ACHN (cell line): ENCODE data around the gene MEF2A.

Experiments used
- DNase-seq: peaks from one replicate; pipeline ENCODE4 v3.0.0-alpha.2; 2015
- in situ Hi-C: cut with HindIII; loops from 2 replicates; pipeline ENCODE4 v1.10.0; 2017; ENCODE audit warnings: low sequenced_read_pairs, low pct_ligation_motif_present, low pct_unique_long_range_greater_than_20kb

The MEF2A gene

DNA sequence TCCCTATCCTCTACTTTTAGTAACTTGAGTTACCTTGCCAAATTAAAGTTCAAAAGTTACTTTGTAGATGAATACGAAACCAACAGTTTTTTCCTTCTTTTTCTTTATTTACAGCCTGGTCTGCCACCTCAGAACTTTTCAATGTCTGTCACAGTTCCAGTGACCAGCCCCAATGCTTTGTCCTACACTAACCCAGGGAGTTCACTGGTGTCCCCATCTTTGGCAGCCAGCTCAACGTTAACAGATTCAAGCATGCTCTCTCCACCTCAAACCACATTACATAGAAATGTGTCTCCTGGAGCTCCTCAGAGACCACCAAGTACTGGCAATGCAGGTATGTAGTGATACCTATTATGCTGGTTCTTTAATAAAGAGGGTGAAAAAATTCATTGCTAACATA lies 108.5 kb downstream of the MEF2A start:
- no peak for DNase-seq
- in situ Hi-C loops, result no loop called here

DNA sequence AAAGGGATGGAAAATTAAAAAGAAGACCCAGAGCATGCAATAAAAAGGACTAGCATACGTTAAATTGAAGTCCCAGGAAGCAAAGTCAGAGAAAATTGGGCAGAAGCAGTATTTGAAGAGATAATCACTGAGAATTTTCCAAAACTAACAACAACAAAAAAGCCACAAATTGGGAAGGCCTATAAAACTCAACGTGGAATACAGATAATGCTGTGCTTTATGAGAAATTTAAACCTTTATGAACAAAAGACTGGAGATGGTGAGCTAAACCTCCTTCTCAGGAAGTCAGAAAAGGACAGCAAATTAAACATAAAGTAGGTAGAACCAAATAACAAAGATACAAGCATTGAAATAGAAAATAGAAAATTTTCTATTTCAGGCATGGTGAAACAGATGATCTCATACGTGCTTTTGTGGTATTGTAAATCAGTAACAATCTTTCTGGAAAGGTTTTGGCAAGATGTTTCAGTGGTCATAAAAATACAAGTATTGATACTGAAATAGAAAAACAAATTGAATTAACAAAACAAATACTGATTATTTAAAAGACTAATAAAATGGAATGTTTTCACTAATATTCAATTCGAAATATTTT lies 111.9 kb downstream of the MEF2A start:
- DNase-seq, result peak; percentile 46
- in situ Hi-C loops, result no loop called here

DNA sequence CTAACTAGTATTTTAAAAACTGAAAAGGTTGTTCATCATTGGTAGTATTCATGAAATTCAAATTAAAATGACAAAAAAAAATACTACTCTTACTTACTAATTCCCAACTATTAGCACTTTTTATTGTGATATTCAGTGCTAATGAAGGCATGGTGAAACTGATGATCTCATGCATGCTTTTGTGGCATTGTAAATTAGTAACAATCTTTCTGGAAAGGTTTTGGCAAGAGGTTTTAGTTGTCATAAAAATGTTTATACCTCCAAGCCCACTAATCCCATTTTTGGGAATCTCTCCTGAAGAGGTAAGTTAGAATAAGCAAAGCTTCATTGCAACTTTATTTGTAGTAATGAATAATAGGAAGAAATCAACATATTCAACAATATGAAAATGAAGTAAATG lies 114.5 kb downstream of the MEF2A start:
- no peak for DNase-seq
- in situ Hi-C loops, result no loop called here

DNA sequence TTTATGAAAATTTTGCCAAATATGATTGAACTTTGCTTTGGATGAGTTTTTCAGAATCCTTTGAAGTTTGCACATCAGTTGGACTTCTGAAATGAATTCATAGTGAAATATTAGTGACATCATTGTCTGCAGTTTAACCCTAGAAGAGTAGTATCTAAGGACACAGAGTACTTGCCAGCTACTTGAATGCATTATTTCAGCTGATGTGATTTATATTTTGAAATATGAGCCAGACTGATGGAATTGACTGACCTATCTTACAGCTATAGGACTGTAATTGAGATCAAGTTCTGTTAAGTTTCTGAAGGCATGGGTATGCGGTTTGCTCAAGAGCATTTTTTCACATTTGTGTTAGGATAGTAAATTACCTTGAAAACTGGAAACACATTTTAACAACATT lies 116.2 kb downstream of the MEF2A start:
- in situ Hi-C loops, result no loop called here
- no peak for DNase-seq

DNA sequence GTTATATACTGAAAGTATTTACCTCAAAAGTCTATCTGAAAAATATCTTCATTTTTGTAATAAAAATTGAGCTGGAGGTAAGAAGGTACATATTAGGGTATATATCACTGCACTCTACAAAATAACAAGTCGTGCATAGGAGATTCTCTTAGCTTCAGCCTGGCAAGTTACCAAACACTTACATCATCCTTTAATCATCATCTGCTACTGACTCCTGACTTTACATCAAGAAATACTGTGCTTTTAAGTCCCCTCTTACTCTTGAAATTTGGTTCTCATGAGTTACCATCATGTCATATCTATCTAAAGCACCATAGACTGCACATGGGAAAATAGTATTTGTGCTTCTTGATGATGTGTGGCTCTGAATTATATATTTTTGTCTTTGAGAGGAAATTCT lies 116.7 kb downstream of the MEF2A start:
- peak; percentile 64 for DNase-seq
- in situ Hi-C loops, result no loop called here

DNA sequence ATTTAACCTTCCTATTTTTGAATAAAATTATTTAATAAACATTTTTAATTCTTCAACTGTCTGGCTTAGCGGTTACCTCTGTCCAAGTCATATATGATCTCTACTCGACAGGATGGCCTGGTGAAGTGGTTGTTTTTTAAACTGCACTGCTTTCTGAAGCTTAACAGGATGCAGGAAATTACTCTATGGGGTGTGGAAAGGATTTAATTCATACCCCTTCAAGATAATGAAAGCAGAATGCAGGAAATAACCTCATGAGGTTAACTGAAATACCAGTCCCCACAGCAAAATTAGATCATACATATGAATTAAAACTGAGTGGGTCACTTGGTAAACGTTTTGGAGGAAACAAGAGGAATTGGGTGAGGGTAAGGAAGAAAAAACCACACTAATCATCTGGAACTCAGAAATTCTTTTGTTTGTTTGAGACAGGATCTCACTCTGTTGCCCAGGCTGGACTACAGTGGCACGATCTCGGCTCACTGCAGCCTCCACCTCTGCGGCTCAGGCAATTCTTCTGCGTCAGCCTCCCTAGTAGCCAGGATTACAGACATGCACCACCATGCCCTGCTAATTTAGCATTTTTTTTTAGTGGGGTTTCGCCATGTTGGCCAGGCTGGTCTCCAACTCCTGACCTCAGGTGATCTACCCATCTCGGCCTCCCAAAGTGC lies 117.4 kb downstream of the MEF2A start:
- DNase-seq, result peak; percentile 20
- in situ Hi-C loops, result no loop called here

DNA sequence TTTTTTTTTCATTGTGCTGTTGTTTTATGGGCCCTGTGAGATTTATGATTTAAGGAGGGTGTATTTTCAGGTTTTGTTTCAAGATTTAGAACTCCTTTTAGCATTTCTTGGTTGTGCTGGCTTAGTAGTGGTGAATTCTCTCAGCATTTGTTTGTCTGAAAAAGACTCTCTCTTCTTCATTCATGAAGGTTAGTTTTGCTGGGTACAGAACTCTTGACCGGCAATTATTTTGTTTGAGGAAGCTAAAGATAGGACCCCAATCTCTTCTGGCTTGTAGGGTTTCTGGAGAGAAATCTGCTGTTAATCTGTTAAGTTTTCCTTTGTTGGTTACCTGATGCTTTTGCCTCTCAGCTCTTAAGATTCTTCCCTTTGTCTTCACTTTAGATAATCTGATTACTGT lies 120.5 kb downstream of the MEF2A start:
- in situ Hi-C loops, result no loop called here
- DNase-seq, result no peak

DNA sequence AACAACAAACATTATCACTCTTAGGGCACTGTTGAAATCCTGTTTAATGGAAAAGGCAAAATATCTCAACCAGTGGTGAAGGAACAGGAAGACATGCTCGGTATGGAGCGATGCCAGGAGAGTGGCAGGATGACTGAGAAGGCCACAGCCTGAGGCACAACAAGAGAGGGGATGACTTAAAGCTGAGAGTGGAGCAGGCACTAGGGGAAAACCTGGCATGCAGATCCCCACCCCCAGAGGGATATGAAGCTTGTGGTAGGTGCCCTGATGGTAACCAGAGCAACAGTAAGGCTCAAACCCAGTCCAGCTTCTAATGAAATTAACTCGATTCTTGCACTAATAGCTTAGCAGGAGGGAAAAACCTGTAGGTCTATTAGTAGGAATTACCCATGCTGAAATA lies 127.0 kb downstream of the MEF2A start:
- in situ Hi-C loops, result no loop called here
- DNase-seq, result no peak

DNA sequence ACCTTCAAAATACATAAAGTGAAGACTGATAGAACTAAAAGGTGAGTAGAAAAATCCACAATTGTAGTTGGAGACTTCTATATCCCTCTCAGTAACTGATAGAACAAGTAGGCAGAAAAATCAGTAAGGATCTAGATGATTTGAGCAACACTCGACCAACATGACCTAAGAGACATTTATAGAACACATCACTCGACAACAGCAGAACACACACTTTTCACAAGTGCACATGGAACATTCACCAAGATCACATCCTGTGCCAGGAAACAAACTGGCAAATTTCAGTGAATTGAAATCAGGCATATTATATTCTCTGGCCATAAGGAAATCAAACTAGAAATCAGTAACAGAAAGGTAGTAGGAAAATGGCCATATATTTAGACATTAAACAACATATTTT lies 130.3 kb downstream of the MEF2A start:
- in situ Hi-C loops, result no loop called here
- DNase-seq, result no peak

DNA sequence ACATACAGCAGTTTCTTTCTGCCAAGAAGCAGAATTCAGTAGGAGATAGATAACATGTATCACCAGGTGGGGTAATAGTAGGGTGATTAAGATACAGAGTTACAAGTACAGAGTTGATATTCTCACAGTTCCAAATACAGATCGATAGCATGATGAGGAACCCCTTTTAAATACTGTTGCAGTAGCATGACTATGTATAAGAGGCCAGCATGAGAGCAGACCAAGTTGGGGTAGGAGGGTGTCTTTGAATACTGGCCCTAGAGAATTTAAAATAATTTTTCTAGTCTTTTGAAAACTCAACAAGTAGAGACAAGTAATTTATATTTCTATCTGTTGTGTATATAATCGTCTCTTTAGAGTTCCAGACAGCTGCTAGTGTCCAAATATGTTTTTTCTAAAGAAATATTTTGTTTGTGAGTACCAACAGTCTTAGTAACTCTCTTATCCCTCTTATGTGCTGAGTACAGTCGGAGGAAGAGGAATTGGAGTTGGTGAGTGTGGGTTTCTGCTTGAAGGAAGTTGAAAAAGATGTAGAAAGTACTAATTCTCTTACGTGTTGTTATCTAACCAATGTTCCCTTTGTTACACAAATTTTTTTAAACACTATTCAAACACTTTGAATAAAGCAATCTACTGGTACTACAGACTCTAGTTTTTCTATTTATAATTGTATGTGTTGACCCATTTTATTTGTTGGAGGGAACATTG lies 137.3 kb downstream of the MEF2A start:
- DNase-seq, result peak; percentile 18
- in situ Hi-C loops, result no loop called here

DNA sequence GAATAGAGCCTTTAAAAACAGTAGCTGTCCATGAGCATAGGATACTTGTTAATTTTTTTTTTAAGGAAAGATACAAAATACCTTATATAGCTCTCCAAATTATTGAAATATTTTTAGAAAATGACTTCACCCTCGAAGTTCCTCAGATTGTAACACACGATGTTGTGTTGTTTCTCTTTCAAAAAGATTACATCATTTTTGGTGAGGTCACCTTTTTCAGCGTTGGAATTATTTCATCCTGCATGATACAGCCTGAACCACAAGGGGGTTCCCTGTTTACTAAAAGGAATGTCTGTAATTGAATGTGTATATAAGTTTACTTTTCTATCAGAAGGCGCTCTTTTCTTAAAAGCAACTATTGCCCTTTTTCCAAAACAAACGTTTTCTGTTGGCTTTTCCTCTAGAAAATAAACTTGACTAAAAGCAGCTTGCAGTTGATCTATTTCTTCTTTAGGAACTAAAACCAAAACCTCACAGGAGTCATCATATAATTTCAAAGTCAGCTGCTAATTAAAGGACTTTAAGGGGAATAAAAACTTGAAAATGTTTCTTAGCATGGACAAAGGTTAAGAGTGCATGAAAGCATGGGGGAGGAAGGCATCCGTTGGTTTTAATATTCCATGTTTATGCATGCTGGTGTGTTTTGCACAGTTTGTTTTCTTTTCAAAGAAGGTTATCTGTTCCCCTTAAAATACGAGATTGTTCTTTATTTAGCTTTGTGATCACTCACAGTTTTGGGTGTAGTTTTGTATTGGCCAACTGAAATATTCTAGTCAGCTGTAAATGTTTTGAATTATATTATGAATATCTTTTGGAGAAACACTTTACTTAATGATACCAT lies 138.0 kb downstream of the MEF2A start:
- DNase-seq, result peak; percentile 89

DNA sequence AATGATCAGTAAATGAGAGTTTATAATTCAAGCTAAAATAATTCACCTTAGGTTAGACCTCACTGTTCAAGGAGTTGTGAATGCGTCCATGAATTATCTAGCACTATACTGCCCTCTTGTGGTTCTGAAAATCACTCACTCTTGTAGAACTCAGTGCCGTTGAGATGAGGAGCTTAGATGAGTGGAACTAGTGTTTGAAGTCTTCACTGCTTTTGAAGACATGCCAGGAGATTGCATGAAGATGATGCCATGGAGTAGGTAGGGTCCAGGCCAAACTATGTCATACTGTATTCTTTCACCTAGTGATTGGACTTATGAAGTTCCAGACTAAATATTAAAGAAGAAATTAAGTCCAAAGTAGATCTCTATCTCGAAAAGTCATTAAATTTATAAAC lies 138.7 kb downstream of the MEF2A start:
- peak; percentile 83 for DNase-seq
- in situ Hi-C loops, result no loop called here

More for the DNA sequence above, 138.0 kb downstream of the MEF2A start:
- in situ Hi-C loops, result no loop called here

DNA sequence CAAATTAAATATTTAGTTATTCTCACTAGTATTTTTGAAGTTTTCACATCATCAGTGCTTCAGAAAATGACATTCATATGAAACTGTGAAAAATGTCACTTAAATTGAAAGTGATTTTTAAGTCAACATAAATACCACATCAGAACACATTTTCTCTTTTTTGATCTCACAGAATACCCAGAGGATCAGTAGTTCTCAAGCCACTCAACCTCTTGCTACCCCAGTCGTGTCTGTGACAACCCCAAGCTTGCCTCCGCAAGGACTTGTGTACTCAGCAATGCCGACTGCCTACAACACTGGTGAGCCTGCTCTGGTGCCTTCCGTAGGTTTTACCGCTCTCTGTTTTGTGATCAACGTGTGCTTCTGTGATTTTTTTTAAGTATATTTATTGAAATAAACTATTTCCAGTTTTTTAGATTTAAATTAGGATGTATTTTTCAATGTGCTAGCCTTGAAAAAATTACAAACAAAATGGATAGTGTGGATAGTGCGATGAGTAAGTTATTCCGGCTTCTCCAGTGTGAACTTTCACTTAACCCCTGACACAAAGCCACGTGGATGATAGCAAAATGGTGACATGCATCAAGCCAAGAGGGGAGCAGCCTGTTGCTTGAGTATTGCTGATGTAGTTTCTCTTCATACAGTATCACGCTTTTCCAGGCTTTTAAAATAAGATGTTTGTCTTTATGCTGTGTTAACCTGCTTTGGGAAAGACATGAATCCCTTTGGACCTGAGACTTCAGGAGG lies 140.9 kb downstream of the MEF2A start:
- in situ Hi-C loops, result no loop called here

DNA sequence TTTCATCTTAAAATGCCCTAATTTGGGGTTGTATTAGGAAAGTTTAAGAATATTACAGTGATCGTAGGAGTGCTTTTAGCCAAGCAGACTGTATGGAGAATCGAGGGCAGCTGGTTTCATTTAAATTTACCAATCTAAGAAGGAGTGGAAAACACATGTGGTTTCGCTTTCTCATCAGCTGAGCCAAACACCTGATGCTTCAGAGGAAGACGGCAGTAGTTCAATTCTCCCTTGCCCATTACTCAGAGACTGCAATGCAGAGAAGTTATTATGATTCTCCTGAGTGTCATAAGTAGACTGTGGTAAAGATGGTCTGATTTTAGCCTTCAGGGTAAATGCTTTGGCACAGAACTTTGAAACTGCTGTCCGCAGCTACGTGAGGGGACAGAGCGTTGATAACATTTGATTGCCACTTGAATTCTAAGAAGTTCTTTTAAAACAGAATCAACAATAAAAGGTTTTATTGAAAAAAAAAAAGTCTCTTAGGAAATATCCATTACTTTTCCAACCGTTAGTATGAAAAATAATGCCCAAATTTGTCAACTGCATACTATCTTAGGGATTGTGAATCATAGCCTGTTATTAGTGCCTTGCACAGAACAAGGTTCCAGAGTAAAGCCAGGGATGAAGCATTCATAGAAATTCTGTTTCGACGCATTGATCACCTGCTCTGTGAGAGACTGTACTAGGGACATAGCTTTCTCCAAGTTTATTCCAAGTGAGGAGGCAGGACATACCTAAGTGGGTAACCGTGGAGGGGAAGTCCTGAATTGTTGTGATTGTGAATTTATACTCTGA lies 141.9 kb downstream of the MEF2A start:
- in situ Hi-C loops, result no loop called here

More for the DNA sequence above, 140.9 kb downstream of the MEF2A start:
- no peak for DNase-seq

DNA sequence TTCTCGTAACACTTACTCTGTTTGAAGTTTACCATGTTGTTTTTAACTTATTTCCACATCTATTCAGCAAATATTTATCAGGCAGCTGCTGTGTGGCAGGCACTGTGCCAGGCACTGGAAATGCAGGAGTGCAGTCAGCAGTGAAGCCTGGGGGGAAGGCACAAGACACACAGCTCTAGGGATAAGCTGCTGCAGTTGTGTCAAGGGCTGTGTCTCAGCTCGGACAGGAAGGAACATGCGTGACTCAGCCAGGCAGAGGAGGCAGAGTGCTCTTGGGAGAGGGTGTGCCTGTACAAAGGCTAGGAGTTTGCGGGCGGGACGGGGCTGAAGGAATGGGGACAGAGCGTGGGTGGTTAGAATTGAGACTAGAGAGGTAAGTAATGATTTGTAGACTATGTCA lies 142.8 kb downstream of the MEF2A start:
- in situ Hi-C loops, result no loop called here

More for the DNA sequence above, 141.9 kb downstream of the MEF2A start:
- no peak for DNase-seq

DNA sequence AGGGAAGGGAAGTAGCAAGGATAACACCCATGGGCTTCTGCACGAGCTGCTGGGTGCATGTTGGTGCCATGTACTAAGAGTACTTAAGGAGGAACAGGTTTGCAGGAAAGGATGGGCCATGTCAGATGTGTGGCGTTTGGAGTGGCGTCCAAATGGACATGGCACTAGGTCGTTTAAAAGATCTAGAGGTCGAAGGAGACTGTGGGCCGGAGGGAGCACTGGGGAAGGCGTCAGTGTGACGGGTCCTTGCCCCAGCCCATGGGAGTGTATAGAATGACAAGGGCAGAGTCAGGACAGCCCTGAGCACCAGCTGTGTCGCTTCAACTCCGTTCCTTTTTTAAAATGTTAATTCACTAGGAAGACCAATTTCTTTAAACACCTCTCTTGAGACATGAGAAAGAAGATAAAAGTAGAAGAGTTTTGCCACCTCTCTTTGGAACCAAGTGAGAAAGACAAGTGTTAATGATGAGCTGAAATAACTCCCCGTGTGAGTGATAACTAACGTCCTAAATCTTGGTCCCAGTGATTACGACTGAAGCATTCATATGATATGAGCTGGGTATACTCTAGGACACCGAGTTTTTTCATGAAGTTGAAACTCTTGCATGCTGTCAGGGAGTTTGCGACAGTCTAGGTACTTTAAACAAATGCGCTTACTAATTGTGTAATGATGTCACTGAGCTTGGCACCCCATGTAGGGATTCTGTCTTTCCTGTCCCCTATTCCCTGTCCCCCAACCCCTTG lies 143.6 kb downstream of the MEF2A start:
- DNase-seq, result no peak
- in situ Hi-C loops, result no loop called here

More for the DNA sequence above, 142.8 kb downstream of the MEF2A start:
- peak; percentile 72 for DNase-seq

DNA sequence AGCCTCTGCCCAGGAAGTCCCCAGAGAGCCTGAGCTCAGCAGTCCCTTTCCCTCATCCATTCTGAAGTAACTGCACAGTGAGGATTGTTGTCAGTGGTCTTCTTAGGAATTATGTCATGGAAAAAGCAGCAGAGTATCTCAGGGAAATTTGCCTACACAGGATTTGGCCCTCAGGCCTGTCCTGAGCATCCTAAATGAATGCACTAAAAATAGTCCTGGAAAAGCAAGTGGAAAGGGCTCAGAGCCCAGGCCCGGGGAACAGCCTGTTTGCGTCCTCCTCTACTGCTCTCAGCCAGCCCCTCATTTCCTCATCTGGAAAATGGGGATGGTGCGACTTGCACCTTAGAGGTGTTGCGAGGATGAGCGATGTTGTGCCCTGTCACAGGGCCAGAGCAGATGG lies 145.8 kb downstream of the MEF2A start:
- no peak for DNase-seq
- in situ Hi-C loops, result no loop called here
